H1 (cell line): ENCODE data around the gene ALLC. TPM values are rescaled to one million over a fixed set of nuclear protein-coding genes. Genes with fewer than 3 reads are reported as not detected.

Experiments used
- CTCF ChIA-PET: fragments of 300-600 bp; sonication (Branson Sonifier 250); formaldehyde crosslinking; loops from one replicate; lab custom pipeline; 2021; ENCODE audit not compliant: partially characterized antibody; lab: Charles Lee
- POLR2A ChIA-PET: fragments of 300-600 bp; sonication (Branson Sonifier 250); formaldehyde crosslinking; loops from one replicate; lab custom pipeline; 2021; ENCODE audit warnings: inconsistent platforms; ENCODE audit not compliant: partially characterized antibody; lab: Charles Lee
- DNase-seq, 2 experiments: peaks; one replicate each; pipeline versions ENCODE4 v3.0.0 to v3.0.0-alpha.2; 2010 to 2022; ENCODE audit warnings: low spot score in 2 of 2, low read depth in 1 of 2, mixed read lengths in 1 of 2
- FAIRE-seq: peaks from 2 replicates; lab custom pipeline; 2011; peaks lifted over from hg19 to GRCh38; lab: Jason Lieb, UNC
- H2AFZ ChIP-seq: 2 replicates; pipeline ENCODE4 v1.8.1; 2012; ENCODE audit warnings: low read length, inconsistent platforms
- H2AK5ac ChIP-seq: 2 replicates; pipeline ENCODE4 v1.6.1; 2013; ENCODE audit warnings: low read depth, low read length
- H2BK120ac ChIP-seq: replicated peaks from 2 replicates; pipeline ENCODE3; 2013; ENCODE audit warnings: low read depth, low read length, inconsistent platforms
- H2BK12ac ChIP-seq: 2 replicates; pipeline ENCODE4 v1.6.1; 2013; ENCODE audit warnings: low read depth, low read length
- H2BK15ac ChIP-seq: 2 replicates; pipeline ENCODE4 v1.6.1; 2013; ENCODE audit warnings: low read length
- H2BK20ac ChIP-seq: 2 replicates; pipeline ENCODE4 v1.6.1; 2013; ENCODE audit warnings: low read length
- H2BK5ac ChIP-seq: 2 replicates; pipeline ENCODE4 v1.6.1; 2013; ENCODE audit warnings: low read depth, low read length
- H3K14ac ChIP-seq: 2 replicates; pipeline ENCODE4 v1.6.1; 2013; ENCODE audit warnings: inconsistent platforms; ENCODE audit not compliant: insufficient read length
- H3K18ac ChIP-seq: 2 replicates; pipeline ENCODE4 v1.6.1; 2013; ENCODE audit warnings: low read length; ENCODE audit errors: extremely low read depth
- H3K23ac ChIP-seq: 2 replicates; pipeline ENCODE4 v1.6.1; 2013; ENCODE audit warnings: inconsistent platforms; ENCODE audit not compliant: insufficient read length
- H3K23me2 ChIP-seq: 2 replicates; pipeline ENCODE4 v1.6.1; 2013; ENCODE audit warnings: low read depth, low read length
- H3K27ac ChIP-seq: 2 replicates; pipeline ENCODE4 v1.6.1; 2011; ENCODE audit warnings: low read depth, low read length, inconsistent platforms
- H3K27me3 ChIP-seq, 4 experiments: replicated peaks in 1 of 4; 1 replicate in 1 of 4; 2 replicates in 3 of 4; pipeline versions ENCODE4 v1.6.1 to v1.8.1; 2011 to 2013; ENCODE audit warnings: low read length in 3 of 4, mild to moderate bottlenecking in 3 of 4, inconsistent platforms in 2 of 4, mixed read lengths in 2 of 4, moderate library complexity in 1 of 4; ENCODE audit not compliant: control insufficient read depth in 3 of 4, insufficient read depth in 3 of 4; ENCODE audit errors: extremely low read depth in 1 of 4
- H3K36me3 ChIP-seq, 4 experiments: 2 replicates each; pipeline versions ENCODE4 v1.6.1 to v1.8.1; 2011 to 2013; ENCODE audit warnings: mild to moderate bottlenecking in 4 of 4, low read length in 3 of 4, moderate library complexity in 2 of 4, control low read depth in 1 of 4, inconsistent platforms in 1 of 4; ENCODE audit not compliant: insufficient read depth in 4 of 4, control insufficient read depth in 2 of 4
- H3K4ac ChIP-seq: replicated peaks from 2 replicates; pipeline ENCODE3; 2013; ENCODE audit warnings: low read length, low read depth, mixed read lengths, inconsistent platforms; ENCODE audit not compliant: insufficient read length
- H3K4me1 ChIP-seq, 4 experiments: replicated peaks in 1 of 4; 1 replicate in 1 of 4; 2 replicates in 3 of 4; pipeline versions ENCODE4 v1.6.1 to v1.8.1; 2011 to 2013; ENCODE audit warnings: low read length in 3 of 4, inconsistent platforms in 2 of 4, mixed read lengths in 1 of 4; ENCODE audit not compliant: insufficient read depth in 4 of 4, control insufficient read depth in 3 of 4
- H3K4me2 ChIP-seq, 2 experiments: 2 replicates each; pipeline versions ENCODE4 v1.6.1 to v1.8.1; 2011 to 2013; ENCODE audit warnings: low read depth in 2 of 2, low read length in 2 of 2, control low read depth in 1 of 2, inconsistent platforms in 1 of 2, mild to moderate bottlenecking in 1 of 2; ENCODE audit not compliant: insufficient read depth in 1 of 2
- H3K4me3 ChIP-seq, 4 experiments: fragments of 200-600, 300-600 bp in 1 of 4; sonication (generic), shearing (Covaris generic), sonication (Bioruptor Twin) in 1 of 4; 2 replicates each; pipeline versions ENCODE4 v1.5.1 to v1.8.1; 2011 to 2016; ENCODE audit warnings: low read length in 4 of 4, low read depth in 3 of 4, control low read depth in 2 of 4, inconsistent platforms in 2 of 4, mild to moderate bottlenecking in 2 of 4, mixed read lengths in 1 of 4, moderate library complexity in 1 of 4; ENCODE audit not compliant: insufficient read depth in 2 of 4; ENCODE audit errors: extremely low read depth in 1 of 4
- H3K56ac ChIP-seq: replicated peaks from 2 replicates; pipeline ENCODE3; 2013; ENCODE audit warnings: low read depth, mild to moderate bottlenecking, mixed read lengths, low read length, inconsistent platforms; ENCODE audit not compliant: insufficient read length
- H3K79me1 ChIP-seq: 2 replicates; pipeline ENCODE4 v1.6.1; 2013; ENCODE audit warnings: low read depth, low read length, control low read depth
- H3K79me2 ChIP-seq, 2 experiments: 2 replicates each; pipeline versions ENCODE4 v1.6.1 to v1.8.1; 2012 to 2013; ENCODE audit warnings: low read length in 2 of 2, mild to moderate bottlenecking in 2 of 2, inconsistent platforms in 1 of 2; ENCODE audit not compliant: insufficient read depth in 2 of 2, control insufficient read depth in 1 of 2
- H3K9ac ChIP-seq, 4 experiments: replicated peaks in 1 of 4; 1 replicate in 1 of 4; 2 replicates in 3 of 4; pipeline versions ENCODE4 v1.6.1 to v1.8.1; 2011 to 2013; ENCODE audit warnings: low read depth in 3 of 4, low read length in 3 of 4, control low read depth in 2 of 4, mild to moderate bottlenecking in 2 of 4, moderate library complexity in 2 of 4, inconsistent platforms in 1 of 4; ENCODE audit errors: extremely low read depth in 1 of 4
- H3K9me3 ChIP-seq, 2 experiments: 2 replicates each; pipeline versions ENCODE4 v1.6.1 to v1.8.1; 2012 to 2013; ENCODE audit warnings: mild to moderate bottlenecking in 2 of 2, moderate library complexity in 2 of 2, control low read depth in 1 of 2, inconsistent platforms in 1 of 2, low read depth in 1 of 2, low read length in 1 of 2, mixed read lengths in 1 of 2; ENCODE audit not compliant: insufficient read depth in 2 of 2
- H4K20me1 ChIP-seq, 2 experiments: replicated peaks in 1 of 2; 2 replicates each; pipeline versions ENCODE3 to v1.8.1; 2011 to 2013; ENCODE audit warnings: inconsistent platforms in 2 of 2, low read length in 2 of 2, mild to moderate bottlenecking in 1 of 2; ENCODE audit not compliant: insufficient read depth in 2 of 2, control insufficient read depth in 1 of 2
- H4K5ac ChIP-seq: 2 replicates; pipeline ENCODE4 v1.6.1; 2013; ENCODE audit warnings: low read length, low read depth, mixed read lengths, inconsistent platforms; ENCODE audit not compliant: insufficient read length
- H4K8ac ChIP-seq: 2 replicates; pipeline ENCODE4 v1.8.0; 2013; ENCODE audit warnings: mild to moderate bottlenecking, moderate library complexity, low read length, inconsistent platforms; ENCODE audit not compliant: insufficient read depth; ENCODE audit errors: extremely low read depth
- H4K91ac ChIP-seq: replicated peaks from 2 replicates; pipeline ENCODE3; 2013; ENCODE audit warnings: low read length, mixed read lengths, inconsistent platforms; ENCODE audit not compliant: insufficient read length
- EP300 ChIP-seq, 2 experiments: IDR thresholded peaks; 1 replicate in 1 of 2; 2 replicates in 1 of 2; pipeline ENCODE4 v1.6.1; 2011 to 2012; ENCODE audit warnings: low read depth in 2 of 2, low read length in 2 of 2, mild to moderate bottlenecking in 2 of 2, borderline replicate concordance in 1 of 2, inconsistent platforms in 1 of 2, moderate library complexity in 1 of 2
- POLR2A ChIP-seq, 2 experiments: IDR thresholded peaks; 1 replicate in 1 of 2; 2 replicates in 1 of 2; pipeline ENCODE4 v1.6.1; 2011; ENCODE audit warnings: low read depth in 2 of 2, low read length in 2 of 2, mild to moderate bottlenecking in 2 of 2; ENCODE audit errors: control extremely low read depth in 1 of 2
- WGBS, 2 experiments: shearing (Covaris generic) in 1 of 2; methylation state at CpG; one replicate each; pipeline versions ENCODE4 v1.1.6 to v1.1.7; 2013 to 2015; ENCODE audit warnings: low lambda C conversion rate in 2 of 2, mixed read lengths in 2 of 2, inconsistent platforms in 1 of 2, low coverage in 1 of 2, missing lambda C conversion rate in 1 of 2; ENCODE audit not compliant: insufficient replicate concordance in 2 of 2, insufficient coverage in 1 of 2, insufficient read length in 1 of 2; ENCODE audit errors: extremely low coverage in 1 of 2, missing lambda C conversion rate in 1 of 2; 5-methylcytosine and 5-hydroxymethylcytosine counted together
- polyA plus RNA-seq, 7 experiments: library from polyadenylated mRNA; depleted of rRNA in 3 of 7; stranded (reverse) in 5 of 7; unstranded in 2 of 7; fragments of >200 nt in 5 of 7; fragments of 200-250 nt in 2 of 7; gene quantifications; 1 replicate in 5 of 7; 2 replicates in 1 of 7; 4 replicates in 1 of 7; pipeline versions ENCODE4 v1.2.1 to v1.2.3, GENCODE V29; 2011 to 2013; ENCODE audit warnings: missing spikeins in 2 of 7, mixed read lengths in 2 of 7
- total RNA-seq: library from RNA; stranded (reverse); fragmentation: NEBNext Ultra II Directional; extraction: Animal tissue kit (Norgen Biotek cat#: 25700); gene quantifications from 2 replicates; pipeline ENCODE4 v1.2.1, GENCODE V29; 2021

Gene ALLC
- total and polyA plus RNA-seq, 2 of the 8 experiments (the other 6 are each of a cell fraction or from before 2014, with no cell fraction given), result not detected

DNA sequence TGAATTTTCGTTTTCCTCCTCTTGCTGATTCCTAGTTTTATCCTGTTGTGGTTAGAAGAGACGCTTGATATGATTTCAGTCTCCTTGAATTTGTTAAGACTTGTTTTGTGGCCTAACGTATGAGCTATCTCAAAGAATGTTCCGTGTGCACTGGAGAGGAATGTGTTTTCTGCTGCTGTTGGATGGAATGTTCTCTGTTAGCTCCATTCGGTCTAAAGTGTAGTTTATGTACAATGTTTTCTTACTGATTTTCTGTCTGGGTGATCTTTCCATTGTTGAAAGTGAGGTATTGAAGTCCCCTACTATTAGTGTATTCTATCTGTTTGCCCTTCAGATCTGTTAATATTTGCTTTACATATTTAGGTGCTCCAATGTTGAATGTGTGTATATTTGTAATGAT, 37.2 kb upstream of the ALLC start:
- peaks cover 8 to 10% of the 10 kb centered on the region in 2 experiments; a peak in 2 of 4 replicates for H3K9me3 ChIP-seq
- H3K23me2 ChIP-seq, result no peaks in the 10 kb centered on the region
- H4K20me1 ChIP-seq, result peaks cover 0 to 1% of the 10 kb centered on the region in 2 experiments
- no peak overlapping the region for H2BK5ac ChIP-seq
- no peak overlapping the region for H3K14ac ChIP-seq
- H2AFZ ChIP-seq, result no peak overlapping the region
- H2BK12ac ChIP-seq, result no peak overlapping the region
- CTCF ChIA-PET, result interaction anchor here (1.0 kb wide), 1 partner anchor 9 kb away, joined by 3 read pairs; no protein-coding TSS in a partner anchor
- no peak overlapping the region for H4K91ac ChIP-seq
- no peaks in the 10 kb centered on the region for H3K79me1 ChIP-seq
- no peak overlapping the region for H3K27ac ChIP-seq
- H3K27me3 ChIP-seq, result no peaks in the 10 kb centered on the region
- no peak overlapping the region for H2BK20ac ChIP-seq
- DNase-seq, result no peak
- H3K4me2 ChIP-seq, result no peak overlapping the region
- POLR2A ChIA-PET, result no interaction called here
- H3K4me3 ChIP-seq, result no peak overlapping the region
- no peaks in the 10 kb centered on the region for H3K79me2 ChIP-seq
- no peak overlapping the region for H3K56ac ChIP-seq
- no peak overlapping the region for H2BK120ac ChIP-seq
- no peak overlapping the region for H3K23ac ChIP-seq
- no peaks in the 10 kb centered on the region for H3K36me3 ChIP-seq
- no peak overlapping the region for H2BK15ac ChIP-seq
- FAIRE-seq, result no peak
- H3K4ac ChIP-seq, result no peak overlapping the region
- H2AK5ac ChIP-seq, result no peak overlapping the region
- no peak overlapping the region for H3K9ac ChIP-seq
- TF ChIP-seq EP300 (IDR thresholded peaks at IDR 0.05; ENCODE audit: borderline replicate concordance in 1 of 2, low read depth in 2 of 2, low read length in 2 of 2), result no peak
- no peak for TF ChIP-seq POLR2A (IDR thresholded peaks at IDR 0.05; ENCODE audit: control extremely low read depth in 1 of 2, low read depth in 2 of 2, low read length in 2 of 2)
- TF ChIP-seq, all 59 proteins: peak for 0
- no peak overlapping the region for H3K18ac ChIP-seq
- H3K4me1 ChIP-seq, result no peaks in the 10 kb centered on the region
- H4K8ac ChIP-seq, result no peak overlapping the region
- WGBS, 2 experiments, result 92% methylated on average over 5 of the region's 5 CpGs; no CpG with 5 or more reads in 1 of the 2 experiments
- no peak overlapping the region for H4K5ac ChIP-seq
